ENCODE results near the gene NDUFAF7.
A peak's percentile ranks its signal among the peaks of the same experiment; 100 is the strongest.
"Not testable (repeated sequence)": the region's sequence is repeated elsewhere in the genome, so short reads cannot be mapped to it uniquely, and the experiment has no call there.

NDUFAF7 gene

DNA sequence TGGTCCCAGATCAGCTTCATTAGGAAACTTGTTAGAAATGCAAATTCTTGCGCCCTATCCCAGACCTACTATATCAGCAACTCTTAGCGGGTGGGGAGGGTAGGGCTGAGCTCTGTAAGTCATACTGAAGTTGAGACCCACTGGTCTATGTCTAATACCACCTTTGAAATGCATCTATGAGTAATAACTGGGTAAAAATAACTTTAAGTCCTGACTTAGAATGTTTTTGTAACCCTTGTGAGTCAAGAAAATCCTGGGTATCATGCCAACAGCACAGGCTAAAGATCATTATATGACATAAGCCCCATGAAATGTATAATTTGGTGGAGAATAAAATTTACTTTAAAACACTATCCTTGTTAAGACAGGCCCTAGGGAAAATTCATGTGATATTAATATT is 51.7 kb downstream of the NDUFAF7 start:
- no peak for DNase-seq

DNA sequence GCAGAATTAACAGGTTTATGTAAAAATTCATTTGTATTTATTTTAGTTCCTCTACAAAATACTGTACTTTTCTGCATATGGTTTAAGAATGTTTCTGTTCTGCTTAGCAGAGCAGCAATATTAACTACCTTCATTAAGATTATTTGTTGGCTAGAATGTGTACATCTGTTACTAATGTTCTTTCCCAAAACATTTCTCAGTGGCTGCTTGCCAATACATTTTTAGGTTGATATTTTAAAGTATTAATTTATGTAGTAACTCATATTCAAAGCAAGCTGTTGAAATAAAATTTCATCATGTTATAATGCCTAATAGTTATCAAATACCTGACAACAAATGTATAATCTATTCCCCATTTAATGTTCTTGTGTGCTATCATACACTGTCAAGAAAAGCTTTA is 52.9 kb downstream of the NDUFAF7 start:
- no peak for DNase-seq

DNA sequence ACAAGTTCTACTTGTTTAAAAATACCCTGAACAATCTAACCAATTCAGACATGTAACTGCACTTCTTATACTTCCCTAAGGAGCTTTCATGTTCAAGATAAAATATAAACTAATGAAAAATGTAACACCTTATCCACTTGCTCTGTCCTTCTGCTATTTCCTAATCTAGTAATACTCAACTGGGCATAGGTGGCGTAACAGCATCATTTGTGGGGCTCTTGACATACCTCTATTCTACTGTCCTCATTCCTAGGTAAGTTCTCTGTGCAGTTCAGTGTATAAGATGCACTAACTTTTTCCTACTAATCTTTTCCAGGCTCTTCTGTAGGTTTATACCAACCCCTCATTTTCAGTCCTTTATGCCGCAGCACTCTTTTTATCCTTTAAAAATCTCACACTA is 56.5 kb downstream of the NDUFAF7 start:
- DNase-seq: peak; percentile 9 to 19

DNA sequence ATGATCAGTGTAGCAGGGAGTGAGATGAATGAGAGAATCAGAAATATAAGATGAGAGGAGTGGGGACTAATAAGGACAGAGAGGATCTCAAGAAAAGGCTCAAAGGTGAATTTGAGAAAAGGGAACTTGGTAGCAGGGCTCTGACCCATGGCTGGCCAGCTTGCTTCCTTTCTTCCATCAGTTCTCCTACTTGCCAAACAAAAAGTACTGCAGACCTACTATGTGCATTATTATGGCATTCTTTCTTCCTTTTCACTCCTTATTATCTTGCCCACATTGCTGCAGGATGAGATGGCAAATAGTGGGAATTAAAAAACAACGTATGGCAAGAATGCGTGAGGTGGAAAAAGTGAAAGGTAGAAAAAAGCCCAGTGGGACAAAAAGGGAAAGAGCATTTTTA is 60.2 kb downstream of the NDUFAF7 start:
- DNase-seq: no peak

DNA sequence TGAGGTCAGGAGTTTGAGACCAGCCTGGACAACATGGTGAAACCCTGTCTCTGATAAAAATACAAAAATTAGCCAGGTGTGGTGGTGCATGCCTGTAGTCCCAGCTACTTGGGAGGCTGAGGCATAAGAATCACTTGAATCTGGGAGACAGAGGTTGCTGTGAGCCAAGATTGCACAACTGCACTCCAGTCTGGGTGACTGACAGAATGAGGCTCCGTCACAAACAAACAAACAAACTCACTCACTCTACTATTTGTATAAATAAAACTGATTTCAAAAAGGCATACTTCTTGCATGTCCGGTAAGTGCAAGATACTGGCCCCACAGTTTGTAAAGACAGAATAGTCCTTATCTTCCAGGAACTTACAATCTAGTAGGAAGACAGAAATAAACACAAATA is 63.4 kb downstream of the NDUFAF7 start:
- DNase-seq: not testable (repeated sequence)

DNA sequence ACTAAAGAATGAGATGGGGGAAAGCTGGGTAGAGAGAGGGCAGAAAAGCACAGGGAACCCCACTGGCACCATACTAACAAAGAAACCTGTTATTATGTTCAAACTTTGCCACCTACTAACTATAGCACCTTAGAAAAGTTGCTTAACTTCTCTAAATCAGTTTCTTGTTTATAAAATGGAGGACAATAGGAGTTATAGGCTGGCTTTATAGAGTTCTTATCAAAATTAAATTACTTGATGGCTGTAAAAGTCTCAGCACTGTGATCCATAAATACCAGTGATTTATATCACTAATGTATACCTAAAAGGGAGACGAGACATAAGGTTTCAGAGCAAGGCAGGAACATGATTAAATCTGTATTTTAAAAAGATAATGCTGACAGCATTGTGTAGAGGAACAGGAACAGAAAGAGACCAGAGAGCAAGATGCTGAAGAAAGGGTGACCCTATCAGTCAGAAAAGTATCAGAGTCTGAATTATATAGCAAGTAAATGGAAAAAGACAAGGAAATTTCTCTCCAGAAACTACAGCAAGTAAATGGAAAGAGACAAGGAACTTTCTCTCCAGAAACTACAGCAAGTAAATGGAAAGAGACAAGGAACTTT is 64.1 kb downstream of the NDUFAF7 start:
- DNase-seq: no peak

DNA sequence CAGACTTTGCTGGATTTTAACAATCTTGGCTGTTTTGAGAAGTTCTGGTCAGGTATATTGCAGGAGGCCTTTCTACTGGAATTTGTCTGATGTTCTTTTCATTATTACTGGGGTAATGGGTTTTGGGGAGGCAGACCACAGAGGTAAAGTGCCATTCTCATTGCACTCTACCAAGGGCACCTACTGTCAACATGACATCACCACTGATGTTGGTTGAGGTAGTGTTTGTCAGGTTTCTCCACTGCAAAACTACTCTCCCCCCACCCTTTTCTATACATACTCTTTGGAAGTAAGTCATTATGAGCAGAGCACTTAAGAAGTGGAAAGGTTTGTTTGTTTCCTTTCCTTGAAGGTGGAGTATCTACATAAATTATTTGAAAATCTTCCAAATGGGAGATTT is 66.2 kb downstream of the NDUFAF7 start:
- no peak for DNase-seq
